ENCODE measurements around the gene DAPL1.

Gene DAPL1

DNA sequence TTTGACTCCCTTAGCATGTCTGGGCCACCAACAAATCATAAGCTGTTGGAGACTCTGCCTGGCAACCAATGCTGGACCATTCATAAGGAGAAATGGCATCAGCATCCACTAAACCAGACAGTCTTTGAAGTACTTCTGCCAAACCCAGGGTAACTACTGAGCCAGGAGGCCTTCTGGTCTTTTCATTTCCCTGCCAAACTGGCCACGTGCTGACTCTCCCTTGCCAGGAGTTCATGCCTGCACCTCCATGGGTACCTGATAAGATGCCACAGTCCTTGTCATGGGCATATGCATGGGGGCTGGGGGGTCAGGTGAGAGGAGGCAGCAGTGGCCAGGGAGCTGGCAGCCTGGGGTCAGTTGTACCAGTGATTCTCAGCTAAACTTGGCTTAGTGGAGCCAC lies 34.2 kb upstream of the DAPL1 start:
- H3K36me3 ChIP-seq (ENCODE audit: insufficient read depth, low read length): no peaks in the 10 kb centered on the region
- no peak overlapping the region for H3K4me3 ChIP-seq (ENCODE audit: low read length)
- H3K4me1 ChIP-seq (ENCODE audit: control insufficient read depth, insufficient read depth, low read length): peaks cover 5% of the 10 kb centered on the region
- H3K9ac ChIP-seq (ENCODE audit: low read depth, low read length): no peak overlapping the region
- no peak overlapping the region for H3K4me2 ChIP-seq (ENCODE audit: low read length)
- no peaks in the 10 kb centered on the region for H3K9me3 ChIP-seq (replicated peaks; ENCODE audit: low read length)
- H3K27me3 ChIP-seq (ENCODE audit: control insufficient read depth, insufficient read depth, low read length): no peaks in the 10 kb centered on the region

DNA sequence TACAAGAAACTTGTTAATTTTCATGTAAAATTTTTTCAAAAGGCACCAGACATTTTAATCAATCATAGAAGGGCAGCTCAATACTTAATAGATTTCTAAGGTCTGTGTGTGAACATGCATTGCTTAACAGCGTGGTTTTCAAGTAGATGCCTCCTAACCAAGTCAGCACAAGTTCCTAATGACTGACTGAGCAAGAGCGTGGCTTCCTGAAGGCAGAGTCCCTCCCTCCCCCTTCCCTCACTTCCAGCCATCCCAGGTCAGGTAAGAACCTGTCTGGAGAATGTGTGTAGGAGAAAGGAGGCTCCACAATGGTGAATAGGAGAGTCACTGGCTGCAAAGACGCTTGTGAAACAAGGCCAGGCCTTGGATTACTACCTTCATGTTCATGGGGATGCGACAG lies 33.5 kb upstream of the DAPL1 start:
- H3K4me2 ChIP-seq (ENCODE audit: low read length): no peak overlapping the region
- H3K4me1 ChIP-seq (ENCODE audit: control insufficient read depth, insufficient read depth, low read length): peaks cover 5% of the 10 kb centered on the region
- no peaks in the 10 kb centered on the region for H3K36me3 ChIP-seq (ENCODE audit: insufficient read depth, low read length)
- no peaks in the 10 kb centered on the region for H3K9me3 ChIP-seq (replicated peaks; ENCODE audit: low read length)
- H3K27me3 ChIP-seq (ENCODE audit: control insufficient read depth, insufficient read depth, low read length): no peaks in the 10 kb centered on the region
- no peak overlapping the region for H3K9ac ChIP-seq (ENCODE audit: low read depth, low read length)
- no peak overlapping the region for H3K4me3 ChIP-seq (ENCODE audit: low read length)

DNA sequence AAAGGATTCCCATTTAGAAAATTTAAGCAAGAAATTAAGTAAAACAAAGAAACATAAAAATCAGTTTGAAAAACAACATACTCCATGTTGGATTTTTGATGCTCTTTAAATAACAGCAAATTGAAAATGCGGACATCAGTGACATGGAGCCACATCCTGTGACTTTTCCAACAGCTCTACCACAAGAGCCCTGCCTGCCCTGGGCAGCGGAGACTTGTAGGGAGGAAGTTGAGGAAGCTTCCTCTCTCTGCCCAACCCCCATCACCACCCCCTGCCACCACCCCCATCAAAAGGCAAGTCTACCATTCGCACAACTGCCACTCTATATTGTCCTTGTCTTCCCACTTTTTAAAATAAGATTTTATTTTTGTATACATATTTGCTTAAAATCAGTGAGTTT lies 32.8 kb upstream of the DAPL1 start:
- no peak overlapping the region for H3K9ac ChIP-seq (ENCODE audit: low read depth, low read length)
- no peaks in the 10 kb centered on the region for H3K9me3 ChIP-seq (replicated peaks; ENCODE audit: low read length)
- H3K27me3 ChIP-seq (ENCODE audit: control insufficient read depth, insufficient read depth, low read length): no peaks in the 10 kb centered on the region
- no peaks in the 10 kb centered on the region for H3K36me3 ChIP-seq (ENCODE audit: insufficient read depth, low read length)
- H3K4me3 ChIP-seq (ENCODE audit: low read length): no peak overlapping the region
- no peaks in the 10 kb centered on the region for H3K4me1 ChIP-seq (ENCODE audit: control insufficient read depth, insufficient read depth, low read length)
- H3K4me2 ChIP-seq (ENCODE audit: low read length): no peak overlapping the region

DNA sequence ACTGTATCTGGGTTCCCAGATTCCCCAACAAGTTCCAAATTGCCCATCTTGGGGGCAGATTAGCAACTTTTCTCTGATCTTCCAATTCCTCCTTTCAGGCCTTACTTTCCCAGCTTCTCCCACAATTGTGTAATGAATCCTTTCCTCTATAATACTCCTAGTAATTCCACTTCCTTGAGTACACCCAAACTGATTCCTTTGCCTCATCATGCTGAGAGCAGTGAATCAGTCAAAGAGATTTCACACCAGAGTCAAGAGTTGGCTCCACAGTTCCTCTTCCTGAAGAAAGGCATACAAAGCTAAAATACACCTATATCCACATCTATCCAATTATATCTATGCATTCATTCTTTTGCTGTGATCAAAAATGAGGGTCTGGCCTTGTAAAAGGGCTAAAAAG lies 28.6 kb upstream of the DAPL1 start:
- Histone ChIP-seq H3K9me3 (replicated peaks; ENCODE audit: low read length) (no peaks in the 10 kb centered on the region), H3K27me3 (ENCODE audit: control insufficient read depth, insufficient read depth, low read length) (no peaks in the 10 kb centered on the region), H3K36me3 (ENCODE audit: insufficient read depth, low read length) (no peaks in the 10 kb centered on the region), H3K4me3 (ENCODE audit: low read length) (no peak overlapping the region), H3K4me1 (ENCODE audit: control insufficient read depth, insufficient read depth, low read length) (no peaks in the 10 kb centered on the region), H3K9ac (ENCODE audit: low read depth, low read length) (no peak overlapping the region), H3K4me2 (ENCODE audit: low read length) (no peak overlapping the region)

DNA sequence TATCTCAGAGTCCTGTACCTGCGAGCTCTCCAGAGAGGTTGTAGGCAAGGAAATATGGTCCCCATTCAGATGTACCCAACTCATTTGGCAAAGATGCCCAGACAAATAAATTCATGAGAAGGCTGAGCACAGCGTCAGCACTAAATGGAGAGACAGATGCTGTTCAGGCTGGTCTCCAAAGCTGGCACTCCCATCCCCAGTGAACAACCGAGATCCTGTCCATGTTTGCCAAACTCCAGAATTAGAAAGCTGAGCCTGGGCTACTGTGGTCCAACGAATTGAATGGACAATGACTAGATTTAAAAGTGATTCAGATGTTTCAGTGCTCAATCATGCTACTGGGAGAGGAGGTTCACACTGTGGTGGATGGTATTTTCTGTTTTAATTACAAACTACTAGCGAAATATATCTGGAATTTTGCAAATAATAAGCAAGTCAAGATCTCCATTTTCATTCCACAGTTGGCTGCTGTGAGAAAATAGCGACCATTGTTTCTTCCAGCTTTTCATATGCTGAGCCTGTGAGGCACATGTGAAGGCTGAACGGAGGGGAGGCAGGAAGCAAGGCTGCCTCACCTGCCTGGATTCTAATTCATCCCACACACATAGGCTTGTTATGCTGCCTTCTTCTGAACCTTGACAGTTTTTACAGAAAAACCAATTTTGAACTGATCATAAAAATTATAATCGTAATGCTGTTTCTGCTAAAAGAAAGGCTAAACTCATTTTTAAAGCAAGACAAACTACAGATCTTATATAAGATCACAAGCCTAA lies 22.6 kb upstream of the DAPL1 start:
- Histone ChIP-seq H3K4me2 (ENCODE audit: low read length) (no peak overlapping the region), H3K4me1 (ENCODE audit: control insufficient read depth, insufficient read depth, low read length) (peaks cover 7% of the 10 kb centered on the region), H3K4me3 (ENCODE audit: low read length) (no peak overlapping the region), H3K36me3 (ENCODE audit: insufficient read depth, low read length) (no peaks in the 10 kb centered on the region), H3K27me3 (ENCODE audit: control insufficient read depth, insufficient read depth, low read length) (no peaks in the 10 kb centered on the region), H3K9ac (ENCODE audit: low read depth, low read length) (no peak overlapping the region), H3K9me3 (replicated peaks; ENCODE audit: low read length) (no peaks in the 10 kb centered on the region)

DNA sequence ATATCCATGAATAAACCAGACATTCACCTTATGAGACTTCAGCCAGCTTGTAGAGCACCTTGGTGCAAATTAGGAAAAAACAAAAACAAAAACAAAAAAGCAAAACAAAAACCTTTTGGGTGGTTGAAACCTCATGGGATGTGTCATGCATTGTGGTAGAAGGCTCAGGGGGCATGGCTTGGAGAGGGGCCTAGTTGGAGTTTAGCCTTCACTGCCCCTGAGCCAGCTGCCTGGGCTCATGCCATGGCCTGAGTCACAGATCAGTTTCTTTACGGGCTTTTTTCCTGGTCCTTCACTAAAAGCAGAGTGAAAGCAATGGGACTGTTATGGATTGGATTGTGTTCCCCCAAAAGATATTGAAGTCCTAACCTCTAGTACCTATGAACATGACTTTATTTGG lies 22.0 kb upstream of the DAPL1 start:
- H3K4me1 ChIP-seq (ENCODE audit: control insufficient read depth, insufficient read depth, low read length): peaks cover 7% of the 10 kb centered on the region
- H3K4me3 ChIP-seq (ENCODE audit: low read length): no peak overlapping the region
- no peak overlapping the region for H3K9ac ChIP-seq (ENCODE audit: low read depth, low read length)
- no peaks in the 10 kb centered on the region for H3K27me3 ChIP-seq (ENCODE audit: control insufficient read depth, insufficient read depth, low read length)
- no peaks in the 10 kb centered on the region for H3K9me3 ChIP-seq (replicated peaks; ENCODE audit: low read length)
- no peaks in the 10 kb centered on the region for H3K36me3 ChIP-seq (ENCODE audit: insufficient read depth, low read length)
- no peak overlapping the region for H3K4me2 ChIP-seq (ENCODE audit: low read length)

DNA sequence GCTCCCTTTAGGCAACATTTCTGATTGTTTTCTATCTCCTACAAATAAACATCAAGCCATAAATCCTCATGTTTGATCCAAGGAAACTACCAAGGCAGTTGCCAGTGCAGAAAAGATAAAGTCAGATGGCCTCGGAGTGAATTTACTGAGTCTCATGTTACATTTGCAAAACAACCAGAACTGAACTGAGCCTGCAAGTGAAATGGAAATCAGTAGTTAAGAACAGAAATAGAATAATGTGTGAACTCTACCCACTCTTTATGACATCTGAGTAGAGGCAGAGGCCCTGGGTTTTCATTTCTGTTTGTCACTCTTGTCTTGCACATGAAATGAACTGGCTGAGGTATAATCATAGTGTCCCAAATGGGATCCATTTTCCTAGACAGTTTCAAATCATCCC lies 20.4 kb upstream of the DAPL1 start:
- Histone ChIP-seq H3K36me3 (ENCODE audit: insufficient read depth, low read length) (no peaks in the 10 kb centered on the region), H3K9me3 (replicated peaks; ENCODE audit: low read length) (no peaks in the 10 kb centered on the region), H3K4me3 (ENCODE audit: low read length) (no peak overlapping the region), H3K4me1 (ENCODE audit: control insufficient read depth, insufficient read depth, low read length) (peaks cover 7% of the 10 kb centered on the region), H3K4me2 (ENCODE audit: low read length) (no peak overlapping the region), H3K27me3 (ENCODE audit: control insufficient read depth, insufficient read depth, low read length) (no peaks in the 10 kb centered on the region), H3K9ac (ENCODE audit: low read depth, low read length) (no peak overlapping the region)

DNA sequence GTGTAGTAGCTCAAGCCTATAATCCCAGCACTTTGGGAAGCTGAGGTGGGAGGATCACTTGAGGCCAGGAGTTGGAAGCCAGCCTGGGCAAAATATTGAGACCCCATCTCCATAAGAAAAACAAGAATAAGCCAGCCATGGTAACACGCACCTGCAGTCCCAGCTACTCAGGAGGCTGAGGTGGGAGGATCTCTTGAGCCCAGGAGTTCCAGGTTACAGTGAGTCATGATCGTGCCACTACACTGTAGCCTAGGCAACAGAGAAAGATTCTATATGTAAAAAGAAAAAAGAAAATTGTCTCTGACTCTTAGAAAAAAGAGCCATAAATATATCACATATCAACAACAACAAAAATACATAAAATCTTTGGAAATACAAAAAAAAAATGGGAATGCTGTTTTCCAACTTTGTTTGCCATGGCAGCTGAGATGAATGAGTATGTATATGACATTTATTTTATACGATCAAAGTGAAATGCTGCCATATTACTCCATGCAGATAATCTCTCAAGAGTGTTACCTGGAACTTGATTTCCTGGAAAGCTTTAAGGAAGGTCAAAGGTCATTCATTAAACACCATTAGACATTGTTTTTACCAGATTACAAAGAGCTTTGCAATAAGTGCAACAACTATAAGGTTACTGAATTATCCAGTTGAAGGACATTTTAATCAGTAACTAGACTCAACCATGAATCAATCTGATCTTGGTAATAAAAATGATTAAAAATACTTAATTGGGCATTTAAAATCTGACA lies 19.7 kb upstream of the DAPL1 start:
- no peak overlapping the region for H3K4me3 ChIP-seq (ENCODE audit: low read length)
- H3K4me2 ChIP-seq (ENCODE audit: low read length): no peak overlapping the region
- no peak overlapping the region for H3K9ac ChIP-seq (ENCODE audit: low read depth, low read length)
- H3K36me3 ChIP-seq (ENCODE audit: insufficient read depth, low read length): no peaks in the 10 kb centered on the region
- peaks cover 7% of the 10 kb centered on the region for H3K4me1 ChIP-seq (ENCODE audit: control insufficient read depth, insufficient read depth, low read length)
- no peaks in the 10 kb centered on the region for H3K27me3 ChIP-seq (ENCODE audit: control insufficient read depth, insufficient read depth, low read length)
- H3K9me3 ChIP-seq (replicated peaks; ENCODE audit: low read length): no peaks in the 10 kb centered on the region

DNA sequence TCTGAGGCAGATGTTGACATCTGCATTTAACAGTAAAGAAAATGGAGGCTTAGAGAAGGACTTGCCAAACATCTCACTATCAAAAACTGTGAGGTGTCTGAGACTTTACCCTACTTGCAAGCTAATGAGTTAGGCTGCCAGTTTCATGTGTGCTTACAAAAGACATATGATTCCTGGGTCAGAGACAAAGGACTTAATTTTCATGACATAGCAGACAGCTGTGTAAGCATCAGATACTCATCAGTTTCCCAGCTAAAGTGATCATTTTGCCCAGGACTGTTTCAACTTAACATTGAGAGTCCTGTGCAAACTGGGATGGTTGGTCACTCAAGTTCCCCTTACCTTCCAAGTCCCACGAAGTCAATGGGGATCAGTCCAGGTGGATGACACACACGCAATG lies 18.9 kb upstream of the DAPL1 start:
- Histone ChIP-seq H3K27me3 (ENCODE audit: control insufficient read depth, insufficient read depth, low read length) (no peaks in the 10 kb centered on the region), H3K9ac (ENCODE audit: low read depth, low read length) (no peak overlapping the region), H3K36me3 (ENCODE audit: insufficient read depth, low read length) (no peaks in the 10 kb centered on the region), H3K4me1 (ENCODE audit: control insufficient read depth, insufficient read depth, low read length) (peaks cover 8% of the 10 kb centered on the region), H3K4me2 (ENCODE audit: low read length) (no peak overlapping the region), H3K9me3 (replicated peaks; ENCODE audit: low read length) (no peaks in the 10 kb centered on the region), H3K4me3 (ENCODE audit: low read length) (no peak overlapping the region)

DNA sequence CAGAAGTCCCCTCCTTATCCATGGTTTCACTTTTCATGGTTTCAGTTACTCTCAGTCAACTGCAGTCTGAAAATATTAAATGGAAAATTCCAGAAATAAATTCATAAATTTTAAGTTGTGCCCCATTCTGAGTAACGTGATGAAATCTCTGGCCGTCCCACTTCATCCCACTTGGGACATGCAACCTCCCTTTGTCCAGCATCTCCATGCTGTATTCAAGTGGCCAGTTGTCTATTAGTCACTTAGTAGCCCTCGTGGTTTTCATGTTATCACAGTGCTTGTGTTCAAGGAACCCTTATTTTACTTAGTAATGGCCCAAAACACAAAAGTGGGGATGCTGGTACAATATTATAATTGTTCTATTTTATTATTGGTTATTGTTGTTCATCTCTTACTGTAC lies 18.0 kb upstream of the DAPL1 start:
- Histone ChIP-seq H3K4me3 (ENCODE audit: low read length) (no peak overlapping the region), H3K4me1 (ENCODE audit: control insufficient read depth, insufficient read depth, low read length) (peaks cover 16% of the 10 kb centered on the region), H3K27me3 (ENCODE audit: control insufficient read depth, insufficient read depth, low read length) (no peaks in the 10 kb centered on the region), H3K36me3 (ENCODE audit: insufficient read depth, low read length) (no peaks in the 10 kb centered on the region), H3K9ac (ENCODE audit: low read depth, low read length) (no peak overlapping the region), H3K4me2 (ENCODE audit: low read length) (no peak overlapping the region), H3K9me3 (replicated peaks; ENCODE audit: low read length) (no peaks in the 10 kb centered on the region)

DNA sequence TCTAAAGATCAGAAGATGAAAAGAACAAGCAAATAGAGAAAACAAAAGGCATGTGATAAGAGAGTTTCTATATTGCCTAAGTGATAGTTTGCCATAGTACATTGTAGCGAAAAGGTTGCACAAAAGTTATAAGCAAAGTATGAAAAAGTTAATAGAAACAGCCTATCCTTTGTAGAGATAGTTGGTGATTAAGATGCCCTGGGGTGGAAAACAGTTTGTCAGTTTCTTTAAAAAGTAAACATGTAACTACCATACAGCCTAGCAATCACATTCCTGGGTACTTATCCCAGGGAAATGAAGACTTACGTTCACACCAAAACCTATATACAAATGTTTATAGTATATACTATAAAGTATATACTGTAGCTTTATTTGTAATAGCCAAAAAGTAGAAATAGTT lies 16.9 kb upstream of the DAPL1 start:
- Histone ChIP-seq H3K4me2 (ENCODE audit: low read length) (no peak overlapping the region), H3K4me3 (ENCODE audit: low read length) (no peak overlapping the region), H3K9ac (ENCODE audit: low read depth, low read length) (no peak overlapping the region), H3K27me3 (ENCODE audit: control insufficient read depth, insufficient read depth, low read length) (no peaks in the 10 kb centered on the region), H3K4me1 (ENCODE audit: control insufficient read depth, insufficient read depth, low read length) (peaks cover 11% of the 10 kb centered on the region), H3K36me3 (ENCODE audit: insufficient read depth, low read length) (no peaks in the 10 kb centered on the region), H3K9me3 (replicated peaks; ENCODE audit: low read length) (no peaks in the 10 kb centered on the region)

DNA sequence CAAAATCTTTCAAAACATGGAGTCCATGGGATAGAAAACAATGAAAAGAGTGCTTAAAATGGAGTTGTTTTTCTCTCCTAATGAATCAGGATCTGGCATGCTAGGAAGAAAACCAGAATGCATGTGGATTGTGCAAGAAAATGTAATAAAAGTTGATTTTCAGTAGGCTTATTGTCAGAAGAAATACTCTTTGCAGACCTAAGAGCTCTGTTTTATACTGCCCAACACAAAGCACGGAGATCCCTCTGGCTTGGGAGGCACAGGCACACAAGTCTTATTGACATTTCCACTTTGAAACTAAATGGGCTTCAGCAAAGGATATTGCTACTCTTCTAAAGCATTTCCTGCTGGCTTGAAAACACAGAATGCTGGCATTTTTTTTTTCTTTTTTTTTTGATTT lies 15.5 kb upstream of the DAPL1 start:
- H3K4me1 ChIP-seq (ENCODE audit: control insufficient read depth, insufficient read depth, low read length): peaks cover 11% of the 10 kb centered on the region
- H3K36me3 ChIP-seq (ENCODE audit: insufficient read depth, low read length): no peaks in the 10 kb centered on the region
- no peak overlapping the region for H3K4me2 ChIP-seq (ENCODE audit: low read length)
- H3K4me3 ChIP-seq (ENCODE audit: low read length): no peak overlapping the region
- H3K9me3 ChIP-seq (replicated peaks; ENCODE audit: low read length): no peaks in the 10 kb centered on the region
- H3K27me3 ChIP-seq (ENCODE audit: control insufficient read depth, insufficient read depth, low read length): no peaks in the 10 kb centered on the region
- H3K9ac ChIP-seq (ENCODE audit: low read depth, low read length): no peak overlapping the region

Data from skeletal muscle satellite cell (primary cell).